CD4-positive, alpha-beta T cell treated with Interleukin-17A for 4 hours (primary cell): Measurements from ENCODE around the gene NCOA5.

Experiments
- DNase-seq: peaks from one replicate; pipeline ENCODE4 v3.0.0-alpha.2; 2020; ENCODE audit warnings: mixed read lengths

Gene NCOA5

DNA sequence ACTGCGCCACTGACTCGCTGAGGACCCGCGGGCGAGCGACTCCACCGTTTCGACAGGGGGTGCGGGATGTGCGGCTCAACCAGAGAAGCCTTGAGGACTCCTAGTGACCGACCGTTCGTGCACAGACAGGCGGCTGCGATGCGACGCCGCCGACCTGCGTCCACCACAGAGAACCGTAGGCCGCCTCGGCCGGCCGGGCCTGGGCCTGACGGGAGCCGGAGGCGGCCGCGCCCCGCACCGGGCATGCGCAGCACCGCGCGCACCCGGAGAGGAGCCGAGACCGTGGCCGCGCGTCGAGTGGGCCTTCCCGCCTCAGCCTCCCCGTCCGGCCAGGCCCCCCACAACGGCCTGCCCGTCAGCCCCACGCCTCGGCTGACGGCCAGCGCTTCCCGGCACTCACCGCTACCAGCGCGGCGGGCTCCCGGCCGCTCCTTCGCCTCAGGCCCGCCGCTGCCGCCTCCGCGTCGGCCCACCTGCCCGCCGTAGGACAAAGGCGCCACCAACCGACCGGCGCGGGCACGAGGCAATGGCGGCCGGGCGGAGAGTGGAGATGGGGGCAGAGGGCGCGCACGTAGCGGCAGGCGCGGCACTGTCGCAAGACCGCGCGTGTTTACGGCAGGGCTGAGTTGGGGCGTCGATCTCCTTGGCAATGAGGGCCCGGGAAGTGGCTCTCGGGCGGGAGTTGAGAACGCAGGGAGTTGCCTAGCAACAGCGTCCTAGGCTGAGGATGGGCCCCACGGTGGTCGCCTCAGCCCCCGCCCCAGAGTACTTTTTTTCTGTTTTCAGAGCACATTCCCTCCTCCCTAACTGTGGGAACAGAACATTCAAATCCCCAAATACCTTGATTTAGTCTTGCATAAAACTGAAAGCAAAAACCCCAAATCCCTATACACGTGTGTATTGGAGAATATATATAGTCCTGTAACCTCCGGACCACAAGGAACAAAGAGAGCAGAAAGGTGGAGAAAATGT lies at the start of gene NCOA5:
NCOA5 (minus strand) TSS at position 546 of the 972 bp plus-strand sequence. CDS start 10,538 bp downstream, outside the sequence.
- peak; percentile 93 for DNase-seq

DNA sequence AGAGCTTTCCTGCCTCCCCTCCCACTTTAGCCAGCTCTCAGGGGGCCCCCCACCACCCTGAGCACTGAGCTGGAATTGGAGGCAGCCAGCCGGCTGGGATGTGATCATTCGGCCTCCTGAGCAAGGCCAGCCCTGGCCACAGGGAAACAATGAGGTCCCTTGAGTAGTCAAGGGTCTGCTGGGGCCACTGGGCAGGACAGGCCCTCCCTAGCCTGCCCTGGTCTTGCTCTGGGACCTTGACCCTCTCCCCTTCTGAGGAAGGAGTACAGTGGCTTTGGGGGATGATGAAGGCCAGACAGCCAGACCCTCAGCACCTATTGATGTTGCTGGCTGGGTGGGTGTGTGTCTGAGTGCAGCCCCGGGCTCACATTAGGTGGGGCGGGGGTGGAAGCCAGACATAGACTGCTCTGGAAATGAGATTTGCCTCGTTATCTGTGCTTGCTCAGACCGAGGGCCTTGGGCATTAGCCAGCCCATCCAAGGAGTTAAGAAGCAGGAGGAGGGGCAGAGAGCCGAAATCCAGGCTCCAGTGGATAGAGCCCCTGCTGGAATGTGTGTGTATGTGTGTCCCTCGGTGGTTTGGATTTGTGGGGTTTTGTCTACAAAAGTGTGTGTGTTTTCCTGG lies 49.6 kb upstream of the NCOA5 start:
- no peak for DNase-seq

DNA sequence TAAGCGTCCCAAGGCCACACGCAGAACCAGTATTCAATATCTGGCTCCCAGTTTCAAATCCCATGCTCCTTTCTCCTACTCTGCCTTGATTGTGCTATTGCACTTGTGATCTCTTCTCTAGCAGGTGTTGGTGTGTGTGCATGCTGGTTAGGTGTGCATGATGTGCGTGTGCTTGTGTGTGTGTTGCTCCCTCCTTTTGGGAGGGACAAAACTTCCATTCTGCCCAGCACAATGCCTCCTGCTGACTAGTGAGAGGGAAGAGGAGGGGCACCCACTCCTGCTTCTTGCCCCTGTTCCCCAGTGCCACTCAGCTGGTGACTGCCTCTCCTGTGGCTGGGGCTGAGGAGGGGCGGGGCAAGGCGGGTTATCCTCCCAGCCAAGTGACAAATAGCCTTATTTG lies 48.1 kb upstream of the NCOA5 start:
- DNase-seq: no peak

DNA sequence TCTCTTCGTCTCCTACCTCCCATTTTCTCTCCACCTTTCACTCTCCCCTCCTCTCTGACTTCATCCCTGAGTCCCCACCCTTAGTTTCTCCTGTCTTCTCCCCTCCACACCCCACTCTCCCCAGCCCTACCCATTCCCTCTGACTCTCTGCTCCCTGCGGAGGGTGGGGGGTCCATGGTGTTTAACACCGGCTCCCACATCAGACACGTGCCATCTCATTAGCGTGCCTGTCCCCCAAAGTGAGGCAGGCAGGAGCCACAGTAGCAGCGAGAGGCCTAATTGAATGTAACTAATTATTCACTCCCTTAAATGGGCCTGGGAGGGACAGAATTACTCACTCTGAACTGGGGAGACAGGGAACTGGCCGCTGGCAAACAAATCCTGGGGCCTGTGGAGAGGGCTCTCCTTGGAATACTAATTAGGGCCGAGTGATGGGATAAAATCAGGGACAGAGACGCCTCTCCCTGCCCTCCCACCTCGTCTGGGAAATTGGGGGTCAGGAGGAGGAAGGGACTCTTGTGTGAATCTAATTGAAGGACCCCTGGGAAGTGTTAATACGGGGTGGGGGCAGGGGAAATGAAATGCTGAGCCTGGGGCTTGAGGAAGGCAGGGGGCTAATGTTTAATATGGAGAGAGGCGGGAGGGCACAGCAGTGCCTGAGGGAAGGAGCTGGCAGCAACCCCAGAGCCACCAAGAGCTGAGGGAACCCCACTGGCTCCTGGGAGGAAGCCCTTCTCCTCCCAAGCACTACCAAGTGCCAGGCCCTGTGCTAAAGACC lies 46.3 kb upstream of the NCOA5 start:
- no peak for DNase-seq

DNA sequence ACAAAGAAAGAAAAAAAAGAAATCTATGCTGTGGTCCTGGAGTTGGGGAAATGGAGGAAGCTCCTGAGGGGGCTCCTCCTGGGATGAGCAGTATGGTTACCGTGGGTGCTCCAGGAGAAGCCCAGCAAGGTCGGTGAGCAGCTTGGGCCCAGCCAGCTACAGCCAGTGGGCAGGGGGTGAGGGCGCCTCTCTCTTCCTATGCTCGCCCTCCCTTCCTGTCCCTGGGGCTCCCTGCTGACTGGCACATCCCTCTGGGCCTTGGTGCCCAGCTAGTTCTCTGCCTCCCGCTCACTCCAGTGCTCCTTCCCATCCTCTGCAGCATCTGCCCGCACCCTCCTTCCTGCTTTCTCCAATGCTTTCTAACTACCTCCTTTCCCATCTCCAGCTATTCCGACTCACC lies 45.0 kb upstream of the NCOA5 start:
- DNase-seq: no peak

DNA sequence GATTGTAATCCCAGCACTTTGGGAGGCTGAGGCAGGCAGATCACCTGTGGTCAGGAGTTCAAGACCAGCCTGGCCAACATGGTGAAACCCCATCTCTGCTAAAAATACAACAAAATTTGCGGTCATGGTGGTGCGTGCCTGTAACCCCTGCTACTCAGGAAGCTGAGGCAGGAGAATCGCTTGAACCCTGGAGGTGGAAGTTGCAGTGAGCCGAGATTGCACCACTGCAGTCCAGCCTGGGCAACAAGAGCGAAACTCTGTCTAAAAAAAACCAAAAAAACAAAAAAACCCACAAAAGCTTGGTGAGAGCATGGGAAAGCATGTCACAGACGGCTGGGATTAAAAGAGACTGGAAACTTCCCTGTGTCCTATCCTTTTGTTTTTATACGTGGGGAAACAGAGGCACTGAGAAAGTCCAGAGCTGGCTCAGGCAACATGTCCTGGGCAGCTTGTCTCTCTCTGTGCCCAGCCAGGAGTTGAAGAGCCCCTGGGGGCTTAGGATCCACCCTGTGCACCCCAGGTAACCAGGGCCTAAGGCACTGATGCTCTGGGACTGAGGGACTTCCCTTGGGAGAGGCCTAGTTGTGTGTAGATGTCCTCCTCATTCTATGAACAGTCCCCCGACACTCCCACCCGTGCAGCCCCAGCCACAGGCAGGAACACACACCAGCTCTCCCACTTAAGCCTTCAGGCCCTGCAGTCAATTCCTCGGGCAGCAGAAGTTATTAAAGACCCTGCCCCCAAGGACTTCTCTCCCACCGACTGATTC lies 44.3 kb upstream of the NCOA5 start:
- DNase-seq: no peak

DNA sequence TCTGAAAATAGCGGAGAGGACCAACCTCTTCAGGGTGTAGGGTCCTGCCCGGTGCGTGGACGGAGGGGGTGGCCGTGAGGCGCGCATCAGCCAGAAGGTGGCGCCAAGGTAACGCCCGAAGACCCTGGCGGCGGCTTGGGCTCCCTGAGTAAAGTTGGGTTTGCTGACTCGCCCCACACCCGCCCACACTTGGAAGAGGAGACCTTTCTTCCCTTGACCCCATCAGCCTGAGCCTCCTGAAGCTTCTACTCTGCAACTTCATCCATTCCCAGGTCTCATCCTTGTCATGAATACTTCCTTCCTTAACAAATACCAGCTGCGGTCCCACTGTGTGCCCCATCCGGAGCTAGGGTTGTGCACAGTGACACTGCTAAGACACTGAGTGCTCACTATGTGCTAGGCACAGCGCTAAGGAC lies 43.0 kb upstream of the NCOA5 start:
- DNase-seq: peak; percentile 72

DNA sequence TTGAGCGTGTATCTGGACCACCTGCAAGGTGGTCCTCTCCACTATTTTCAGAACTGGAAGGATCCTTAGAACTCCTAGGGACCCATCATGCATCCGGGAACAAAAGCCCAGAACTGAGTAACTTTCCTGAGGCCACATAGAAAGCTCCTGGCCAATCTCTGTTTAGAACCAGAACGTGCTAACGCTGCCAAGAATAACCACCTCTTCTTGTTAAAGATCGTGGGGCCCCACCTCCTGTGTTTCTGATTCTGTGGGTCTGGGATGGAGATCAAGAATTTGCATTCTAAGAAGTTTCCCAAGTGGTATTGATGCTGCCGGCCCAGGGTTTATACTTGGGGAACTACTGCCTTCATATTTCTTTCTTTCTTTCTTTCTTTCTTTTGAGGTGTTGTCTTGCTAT lies 41.6 kb upstream of the NCOA5 start:
- DNase-seq: no peak

DNA sequence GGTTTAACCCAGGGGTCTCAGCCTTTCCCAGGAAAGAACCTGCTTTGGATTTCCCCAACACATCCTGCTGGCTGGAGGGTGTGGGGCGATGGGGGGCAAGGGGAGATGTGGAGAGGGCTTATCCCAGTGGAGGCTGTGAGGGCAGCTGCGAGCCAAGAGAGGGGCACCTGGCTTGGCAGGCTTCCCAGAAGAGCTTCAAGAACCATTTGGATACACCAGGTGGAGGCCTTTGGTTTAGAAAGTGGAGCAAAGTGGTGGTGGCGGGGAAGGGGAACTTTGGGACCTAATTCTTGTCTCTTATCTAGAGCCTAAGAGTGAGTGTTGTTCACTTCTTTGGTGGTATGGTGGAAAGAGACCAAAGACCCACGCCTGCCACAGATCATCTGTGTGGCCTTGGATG lies 40.8 kb upstream of the NCOA5 start:
- DNase-seq: no peak

DNA sequence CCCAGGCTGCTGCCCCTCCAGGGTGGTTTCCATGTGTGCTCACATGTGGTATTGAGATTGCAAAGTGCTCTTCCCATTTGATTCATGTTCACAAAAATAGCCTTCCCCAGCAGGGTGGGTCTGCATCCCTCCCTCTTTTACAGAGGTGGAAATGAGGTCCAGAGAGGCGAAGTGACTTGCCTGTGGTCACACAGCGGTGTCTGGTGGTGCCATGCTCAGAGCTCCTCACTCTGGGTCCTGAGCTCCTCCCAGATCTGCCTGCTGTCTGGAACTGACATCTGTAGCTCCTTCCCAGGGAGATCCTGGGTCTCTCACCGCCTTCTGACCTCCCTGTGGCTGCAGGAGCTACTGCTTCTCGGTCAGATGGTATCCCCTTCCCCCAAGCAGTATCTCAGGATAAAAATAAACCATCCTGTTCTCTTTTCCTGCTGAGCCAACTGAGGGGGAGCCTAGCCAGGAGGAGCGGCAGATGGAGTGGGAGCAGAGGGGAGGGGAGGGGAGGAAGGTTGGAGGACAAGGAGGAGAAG lies 40.3 kb upstream of the NCOA5 start:
- no peak for DNase-seq

DNA sequence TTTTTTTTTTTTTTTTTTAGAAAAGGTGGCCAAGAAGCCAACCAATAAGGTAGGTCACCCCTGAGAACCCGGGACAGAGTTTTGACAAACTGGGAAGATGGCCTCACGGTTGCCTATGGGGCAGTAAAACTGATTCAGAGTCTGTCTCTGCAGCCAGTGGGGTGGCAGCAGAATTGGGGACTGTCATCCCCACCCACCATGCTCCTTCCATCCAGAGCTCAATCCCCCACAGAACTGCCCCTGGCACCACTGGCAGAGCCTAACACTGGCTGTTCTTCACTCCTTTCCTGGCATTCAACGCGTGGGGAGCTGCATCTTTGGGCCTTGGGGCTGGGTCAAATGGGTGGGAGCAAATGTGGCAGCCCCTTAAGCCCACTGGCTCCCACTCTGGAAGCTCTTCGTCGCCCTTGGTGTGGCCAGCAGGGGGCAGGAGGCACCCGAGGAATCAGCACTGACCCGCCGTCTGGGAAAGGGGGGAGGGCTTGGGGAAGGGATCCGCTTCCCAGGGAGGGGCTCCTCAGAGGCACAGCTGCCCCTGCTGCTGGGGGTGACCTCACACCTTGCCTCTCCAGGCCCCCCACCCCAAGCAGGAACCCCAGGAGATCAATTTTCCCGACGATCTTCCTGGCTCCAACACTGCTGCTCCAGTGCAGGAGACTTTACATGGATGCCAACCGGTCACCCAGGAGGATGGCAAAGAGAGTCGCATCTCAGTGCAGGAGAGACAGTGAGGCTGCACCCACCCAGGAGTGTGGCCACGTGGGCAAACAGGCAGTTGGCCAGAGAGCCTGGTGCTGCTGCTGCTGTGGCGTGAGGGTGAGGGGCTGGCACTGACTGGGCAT lies 38.8 kb upstream of the NCOA5 start:
- DNase-seq: peak; percentile 12

DNA sequence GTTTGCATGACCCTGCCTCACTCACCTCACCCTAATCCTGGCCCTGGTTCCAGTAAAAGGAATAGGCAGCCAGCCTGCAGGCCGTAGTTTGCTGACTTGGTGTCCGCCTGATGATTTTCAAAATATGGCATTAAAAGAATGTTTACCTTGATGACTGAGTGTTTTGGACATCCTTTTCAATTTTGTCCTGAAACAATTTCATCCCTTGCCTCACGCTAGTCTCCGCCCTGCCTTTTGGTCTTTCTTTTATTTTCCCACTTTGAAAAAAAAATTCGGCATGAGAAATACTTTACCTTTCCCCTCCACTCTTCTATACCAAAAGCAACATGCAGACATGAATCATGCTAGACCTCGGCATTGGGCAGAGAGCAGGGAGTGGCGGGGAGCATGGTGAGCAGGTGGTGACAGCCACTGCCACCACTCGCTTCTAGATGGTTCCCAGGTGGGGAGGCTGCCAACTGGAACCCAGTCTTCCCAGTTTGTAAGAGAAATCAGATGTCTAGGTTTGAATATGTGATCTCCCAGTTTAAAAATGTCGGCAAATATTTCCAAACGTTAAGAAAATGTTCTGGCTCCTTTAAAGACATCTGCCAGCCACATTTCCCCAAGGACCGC lies 37.7 kb upstream of the NCOA5 start:
- DNase-seq: no peak

DNA sequence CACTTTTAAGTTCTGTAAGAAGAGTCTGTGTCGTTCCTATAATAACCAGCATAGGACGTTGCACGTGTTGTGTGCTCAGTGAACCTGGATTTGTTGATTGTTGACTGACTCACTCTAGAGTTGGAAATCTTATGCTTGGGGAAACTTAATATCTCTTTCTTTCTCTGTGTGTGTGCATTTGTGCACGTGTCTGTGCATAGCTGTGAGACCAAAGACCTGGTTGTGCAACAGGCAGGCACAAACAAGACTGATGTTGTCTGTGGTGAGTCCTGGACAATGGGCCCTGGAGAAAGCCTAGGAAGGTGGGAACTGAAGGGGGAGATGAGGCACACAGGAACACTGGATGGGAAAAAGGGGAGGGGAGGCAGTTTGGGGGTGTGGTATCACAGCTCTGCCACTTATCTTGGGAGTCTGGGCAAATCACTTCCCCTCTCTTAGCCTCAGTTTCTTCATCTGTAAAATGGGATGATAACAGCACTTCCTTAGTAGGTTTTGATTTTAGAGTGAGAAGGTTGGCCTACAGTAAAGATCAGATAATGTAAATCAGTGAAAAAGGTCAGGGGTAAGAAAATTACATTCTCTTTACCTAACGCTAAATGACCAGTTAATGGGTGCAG lies 36.8 kb upstream of the NCOA5 start:
- no peak for DNase-seq

DNA sequence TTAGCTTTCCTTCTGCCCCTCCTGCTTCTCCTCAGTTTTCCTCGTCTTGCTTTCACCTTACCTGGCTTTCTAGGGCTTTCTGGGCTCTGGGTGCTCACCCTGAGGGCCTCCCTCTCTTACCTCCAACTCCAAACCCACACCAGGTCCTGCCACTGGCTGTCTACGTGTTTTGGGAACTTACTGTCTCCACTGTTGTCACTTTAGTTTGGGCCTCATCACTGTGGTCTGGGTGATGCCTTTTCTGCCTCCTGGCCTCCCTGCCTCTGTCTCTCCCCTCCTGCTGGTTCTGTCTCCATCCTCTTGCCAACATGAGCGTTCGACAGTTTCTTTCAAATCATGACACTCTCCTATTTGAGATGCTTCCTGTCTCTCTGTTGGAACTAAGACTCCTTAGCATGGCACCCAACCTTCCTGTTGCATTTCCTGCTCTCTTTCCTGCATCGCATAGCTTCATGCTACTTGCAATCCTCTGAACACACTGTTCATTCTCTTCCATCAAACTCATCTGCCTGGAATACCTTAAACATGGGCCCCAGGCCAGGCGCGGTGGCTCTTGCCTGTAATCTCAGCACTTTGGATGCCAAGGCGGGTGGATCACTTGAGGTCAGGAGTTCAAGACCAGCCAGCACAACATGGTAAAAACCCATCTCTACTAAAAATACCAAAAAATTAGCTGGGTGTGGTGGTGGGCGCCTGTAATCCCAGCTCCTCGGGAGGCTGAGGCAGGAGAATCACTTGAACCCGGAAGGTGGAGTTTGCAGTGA lies 33.9 kb upstream of the NCOA5 start:
- no peak for DNase-seq

DNA sequence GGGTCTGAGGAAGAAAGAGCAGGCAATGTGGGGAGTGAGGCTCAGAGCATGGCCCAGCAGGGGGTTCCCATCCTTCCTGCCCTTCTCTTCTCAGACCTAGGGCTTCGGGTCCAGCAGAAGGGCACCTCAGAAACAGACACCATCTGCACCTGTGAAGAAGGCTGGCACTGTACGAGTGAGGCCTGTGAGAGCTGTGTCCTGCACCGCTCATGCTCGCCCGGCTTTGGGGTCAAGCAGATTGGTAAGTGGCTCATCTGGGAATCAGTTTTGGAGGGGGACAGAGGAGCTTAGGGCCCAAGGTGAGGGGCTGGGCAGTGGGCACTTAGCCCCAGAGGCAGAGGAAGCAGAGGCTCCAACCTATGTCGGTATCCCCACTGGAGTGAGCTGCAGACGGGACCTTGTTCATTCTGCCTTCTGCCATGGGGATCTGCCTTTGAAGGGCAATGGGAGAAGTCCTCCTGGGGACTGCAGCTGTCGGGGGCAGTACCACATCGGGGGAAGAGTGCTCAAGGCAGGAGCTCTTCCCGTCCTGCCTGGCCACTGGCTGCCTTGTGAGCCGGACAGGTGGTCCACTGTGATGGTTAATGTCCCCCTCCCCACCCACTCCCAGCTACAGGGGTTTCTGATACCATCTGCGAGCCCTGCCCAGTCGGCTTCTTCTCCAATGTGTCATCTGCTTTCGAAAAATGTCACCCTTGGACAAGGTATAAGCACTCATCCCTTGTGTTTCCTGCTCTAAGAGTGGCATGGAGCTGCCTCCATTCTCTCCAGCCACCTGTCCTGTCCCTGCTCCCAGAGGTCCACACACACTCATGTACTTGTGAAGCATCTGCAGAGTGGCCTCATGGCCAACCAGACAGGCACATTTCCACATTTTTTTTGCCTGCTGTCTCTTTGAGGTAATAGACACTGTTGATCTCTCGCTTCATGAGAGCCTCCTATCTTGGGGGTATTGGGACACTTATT lies 33.0 kb upstream of the NCOA5 start:
- DNase-seq: no peak

DNA sequence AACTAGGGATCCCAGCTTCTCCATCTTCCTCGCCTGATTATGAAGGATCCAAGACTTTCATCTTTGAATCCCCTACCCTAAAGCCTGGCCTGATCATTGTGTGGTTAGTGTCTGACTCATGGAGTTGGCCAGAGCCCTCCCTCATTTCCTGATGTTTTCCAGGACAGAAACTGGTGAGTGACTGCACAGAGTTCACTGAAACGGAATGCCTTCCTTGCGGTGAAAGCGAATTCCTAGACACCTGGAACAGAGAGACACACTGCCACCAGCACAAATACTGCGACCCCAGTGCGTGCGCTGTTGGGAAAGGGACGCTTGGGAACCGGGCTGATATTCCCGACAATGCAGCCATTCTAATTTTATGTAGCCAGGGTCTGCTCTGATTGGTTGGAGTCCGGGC lies 32.3 kb upstream of the NCOA5 start:
- DNase-seq: no peak

DNA sequence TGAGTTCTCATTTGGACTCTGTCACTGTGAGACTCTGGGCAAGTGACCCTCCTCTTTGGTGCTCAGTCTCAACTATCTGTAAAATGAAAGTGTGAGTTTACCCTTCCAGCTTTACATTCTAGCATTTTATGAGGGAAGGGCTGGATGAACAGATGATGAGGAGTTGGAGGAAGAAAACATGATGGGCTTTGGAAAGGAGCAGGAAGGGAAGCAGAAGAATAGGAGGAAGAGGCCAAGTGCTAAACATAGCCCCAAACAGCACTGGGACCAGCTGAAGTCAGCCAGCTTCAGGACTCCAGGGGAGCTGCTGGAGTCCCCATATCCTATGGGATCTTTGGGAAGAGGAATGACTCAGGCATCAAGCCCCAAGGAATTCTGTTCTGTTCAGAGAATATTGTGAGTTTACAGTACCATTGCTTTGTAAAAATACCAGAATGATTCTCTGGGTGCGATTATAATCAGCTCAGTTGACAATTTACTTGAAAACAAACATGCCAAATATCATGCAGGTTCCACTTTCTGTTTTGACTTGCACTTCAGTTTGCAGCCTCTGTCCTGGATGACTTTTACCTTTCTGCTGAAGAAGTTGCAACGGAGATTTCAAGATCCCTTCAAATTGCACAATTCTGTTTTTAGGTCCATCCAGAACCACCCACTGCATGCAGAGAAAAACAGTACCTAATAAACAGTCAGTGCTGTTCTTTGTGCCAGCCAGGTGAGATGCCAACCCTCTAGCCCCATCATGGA lies 31.6 kb upstream of the NCOA5 start:
- DNase-seq: no peak

DNA sequence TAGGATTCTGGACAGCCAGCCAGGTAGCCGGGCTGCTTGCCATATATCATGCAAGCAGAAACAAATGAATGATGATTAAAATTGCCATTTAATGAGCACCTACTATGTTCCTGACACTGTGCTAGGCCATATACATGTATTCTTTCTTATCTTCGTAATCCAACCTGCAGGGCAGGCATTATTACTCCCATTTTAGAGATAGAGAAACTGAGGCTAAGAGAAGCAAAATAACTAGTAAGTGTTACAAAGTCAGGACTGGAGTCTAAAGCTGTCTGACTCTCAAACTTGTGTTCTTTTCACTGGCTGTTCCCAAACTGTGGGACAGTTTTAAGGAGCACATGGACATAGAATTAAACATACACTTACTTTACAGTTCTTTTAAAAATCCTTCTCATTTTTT lies 30.4 kb upstream of the NCOA5 start:
- no peak for DNase-seq
